Hepatocyte (in vitro differentiated cells): ENCODE results near the gene NMU. TPM values are rescaled to one million over a fixed set of nuclear protein-coding genes. Genes with fewer than 3 reads are reported as not detected.

ENCODE experiments used
- DNase-seq: peaks from one replicate; pipeline ENCODE4 v3.0.0-alpha.2; 2016; ENCODE audit warnings: low spot score
- H2AFZ ChIP-seq: fragments of 200-600 bp; sonication (generic); 2 replicates; pipeline ENCODE4 v1.6.0; 2016; ENCODE audit warnings: antibody characterized with exemption, mild to moderate bottlenecking
- H3K27ac ChIP-seq: fragments of 200-600 bp; sonication (generic); 2 replicates; pipeline ENCODE4 v1.5.1; 2016; ENCODE audit warnings: mild to moderate bottlenecking
- H3K27me3 ChIP-seq: fragments of 200-600 bp; sonication (generic); 2 replicates; pipeline ENCODE4 v1.6.1; 2016
- H3K36me3 ChIP-seq: fragments of 200-600 bp; sonication (generic); replicated peaks from 2 replicates; pipeline ENCODE4 v1.5.1; 2016; ENCODE audit warnings: low read depth; ENCODE audit not compliant: insufficient read depth
- H3K4me1 ChIP-seq: fragments of 200-600 bp; sonication (generic); 2 replicates; pipeline ENCODE4 v1.5.1; 2016; ENCODE audit warnings: mild to moderate bottlenecking, moderate library complexity; ENCODE audit not compliant: insufficient read depth
- H3K4me2 ChIP-seq: fragments of 200-600 bp; sonication (generic); 2 replicates; pipeline ENCODE4 v1.6.0; 2016
- H3K4me3 ChIP-seq: fragments of 200-600 bp; sonication (generic); 2 replicates; pipeline ENCODE4 v1.5.1; 2016; ENCODE audit warnings: mild to moderate bottlenecking
- H3K79me2 ChIP-seq: fragments of 200-600 bp; sonication (generic); 2 replicates; pipeline ENCODE4 v1.6.0; 2017; ENCODE audit warnings: mild to moderate bottlenecking
- H3K9me2 ChIP-seq: fragments of 200-600 bp; sonication (generic); replicated peaks from 2 replicates; pipeline ENCODE4 v1.6.0; 2017; ENCODE audit warnings: mild to moderate bottlenecking; ENCODE audit not compliant: insufficient read depth
- H3K9me3 ChIP-seq: fragments of 200-600 bp; sonication (generic); 2 replicates; pipeline ENCODE4 v1.5.1; 2016; ENCODE audit warnings: low read depth, mild to moderate bottlenecking
- H4K20me1 ChIP-seq: fragments of 200-600 bp; sonication (generic); 2 replicates; pipeline ENCODE4 v1.6.0; 2016; ENCODE audit warnings: mild to moderate bottlenecking; ENCODE audit not compliant: insufficient read depth, poor library complexity, severe bottlenecking
- CTCF ChIP-seq: fragments of 200-600 bp; sonication (generic); IDR thresholded peaks from 2 replicates; pipeline ENCODE4 v1.5.1; 2016; ENCODE audit warnings: antibody characterized with exemption, mild to moderate bottlenecking; ENCODE audit not compliant: poor library complexity
- EZH2 ChIP-seq: fragments of 200-600 bp; sonication (generic); IDR thresholded peaks from 2 replicates; pipeline ENCODE4 v1.6.1; 2016; ENCODE audit warnings: antibody characterized with exemption, mild to moderate bottlenecking, borderline replicate concordance
- EZH2phosphoT487 ChIP-seq: fragments of 200-600 bp; sonication (generic); IDR thresholded peaks from one replicate; pipeline ENCODE4 v1.6.1; 2018; ENCODE audit warnings: antibody characterized with exemption, mild to moderate bottlenecking, low read depth, moderate library complexity; ENCODE audit not compliant: unreplicated experiment, severe bottlenecking
- WGBS: methylation state at CpG from one replicate; pipeline ENCODE4 v1.1.6; 2016; ENCODE audit warnings: low lambda C conversion rate; ENCODE audit errors: missing lambda C conversion rate; 5-methylcytosine and 5-hydroxymethylcytosine counted together
- polyA plus RNA-seq: library from polyadenylated mRNA; unstranded; fragments of >200 nt; fragmentation: Nextera tagmentation; extraction: Ambion mirVana; gene quantifications from 2 replicates; pipeline ENCODE4 v1.2.1, GENCODE V29; 2016
- total RNA-seq: library from RNA; depleted of rRNA; stranded (reverse); fragments of >200 nt; gene quantifications from 2 replicates; pipeline ENCODE4 v1.2.3, GENCODE V29; 2014

Gene NMU
- total and polyA plus RNA-seq, 2 experiments from 2014 or later: 2.0 to 7.6 TPM

GRCh38 chr4:55635282-55635681 is 816 bp downstream of the NMU start:
- peaks cover 48% of the 10 kb centered on the region for H3K27me3 ChIP-seq
- H3K9me2 ChIP-seq: no peaks in the 10 kb centered on the region
- WGBS: 2% methylated on average over 11 of the region's 11 CpGs
- H2AFZ ChIP-seq: peak overlapping the region; percentile 86
- peaks cover 17% of the 10 kb centered on the region for H3K4me1 ChIP-seq
- peak overlapping the region; percentile 99 for H3K4me2 ChIP-seq
- DNase-seq: no peak
- no peak overlapping the region for H3K27ac ChIP-seq
- no peaks in the 10 kb centered on the region for H3K79me2 ChIP-seq
- H4K20me1 ChIP-seq: no peaks in the 10 kb centered on the region
- no peaks in the 10 kb centered on the region for H3K9me3 ChIP-seq
- no peaks in the 10 kb centered on the region for H3K36me3 ChIP-seq
- H3K4me3 ChIP-seq: peak overlapping the region; percentile 61
- TF ChIP-seq EZH2 (no peak), CTCF (no peak), EZH2phosphoT487 (no peak)

GRCh38 chr4:55634417-55635128 is 1.5 kb downstream of the NMU start:
- H4K20me1 ChIP-seq: no peaks in the 10 kb centered on the region
- 27% methylated on average over 3 of the region's 3 CpGs for WGBS
- H2AFZ ChIP-seq: no peak overlapping the region
- no peaks in the 10 kb centered on the region for H3K79me2 ChIP-seq
- H3K4me2 ChIP-seq: peak overlapping the region; percentile 99
- no peaks in the 10 kb centered on the region for H3K36me3 ChIP-seq
- H3K27ac ChIP-seq: no peak overlapping the region
- H3K4me3 ChIP-seq: no peak overlapping the region
- TF ChIP-seq EZH2 (no peak), CTCF (no peak), EZH2phosphoT487 (no peak)
- DNase-seq: no peak
- H3K9me2 ChIP-seq: no peaks in the 10 kb centered on the region
- no peaks in the 10 kb centered on the region for H3K9me3 ChIP-seq
- H3K4me1 ChIP-seq: peaks cover 17% of the 10 kb centered on the region
- H3K27me3 ChIP-seq: peaks cover 48% of the 10 kb centered on the region

GRCh38 chr4:55633903-55634302 is 2.2 kb downstream of the NMU start:
- TF ChIP-seq EZH2phosphoT487: no peak
- TF ChIP-seq CTCF: no peak
- no peak for TF ChIP-seq EZH2
- Histone ChIP-seq H3K27ac (no peak overlapping the region), H3K79me2 (no peaks in the 10 kb centered on the region), H3K9me2 (no peaks in the 10 kb centered on the region), H2AFZ (no peak overlapping the region), H4K20me1 (no peaks in the 10 kb centered on the region), H3K36me3 (no peaks in the 10 kb centered on the region), H3K4me3 (no peak overlapping the region), H3K9me3 (no peaks in the 10 kb centered on the region), H3K4me1 (peaks cover 17% of the 10 kb centered on the region), H3K4me2 (no peak overlapping the region), H3K27me3 (peaks cover 48% of the 10 kb centered on the region)
- no peak for DNase-seq
- WGBS: 44% methylated on average over 6 of the region's 6 CpGs
